Measurements from ENCODE around the gene SLC25A12.

SLC25A12 gene

GRCh38 chr2:171889333-171889732 is 4.7 kb downstream of the SLC25A12 start:
- no peak for DNase-seq (ENCODE audit: low read depth in 1 of 2, low spot score in 1 of 2)

GRCh38 chr2:171883275-171883893 is 10.7 kb downstream of the SLC25A12 start:
- no peak for DNase-seq (ENCODE audit: low read depth in 1 of 2, low spot score in 1 of 2)

GRCh38 chr2:171882089-171882769 is 11.8 kb downstream of the SLC25A12 start:
- DNase-seq (ENCODE audit: low read depth in 1 of 2, low spot score in 1 of 2) = no peak

DNA sequence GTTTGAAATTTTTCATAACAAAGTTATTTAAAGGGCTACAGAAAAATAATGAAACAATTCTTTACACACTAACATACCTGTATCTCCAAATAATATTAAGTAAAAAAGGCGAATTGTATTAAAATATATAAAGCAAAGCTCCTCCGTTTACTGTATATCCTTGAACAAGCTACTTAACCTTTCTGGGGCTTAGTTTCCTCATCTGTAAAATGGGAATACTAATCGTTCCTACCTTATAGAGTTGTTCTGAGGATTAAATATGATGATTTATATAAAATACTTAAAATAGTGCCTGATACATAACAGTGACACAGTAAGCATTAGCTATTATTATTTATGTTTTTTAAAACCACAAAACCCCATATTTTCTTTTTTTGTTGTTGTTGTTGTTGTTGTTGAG is 13.3 kb downstream of the SLC25A12 start:
- DNase-seq (ENCODE audit: low read depth in 1 of 2, low spot score in 1 of 2) = no peak

DNA sequence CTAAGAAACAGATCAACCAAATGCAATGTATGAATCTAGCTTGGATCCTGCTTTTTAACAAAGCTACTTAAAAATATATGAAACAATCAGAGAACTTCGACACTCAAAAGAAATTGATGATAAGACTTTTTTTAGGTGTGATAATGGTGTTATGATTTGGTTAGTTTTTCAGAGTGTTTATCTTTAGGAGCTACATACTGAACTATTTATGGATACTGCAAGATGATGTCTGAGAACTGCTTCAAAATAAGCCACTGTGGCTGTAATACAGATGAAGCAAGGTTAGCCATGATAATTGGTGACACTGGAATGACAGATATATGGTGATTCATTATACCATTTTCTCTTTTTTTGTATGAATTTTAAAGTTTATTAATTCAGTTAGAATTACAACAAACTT is 14.2 kb downstream of the SLC25A12 start:
- DNase-seq (ENCODE audit: low read depth in 1 of 2, low spot score in 1 of 2) = no peak

- DNase-seq (ENCODE audit: low read depth in 1 of 2, low spot score in 1 of 2) = no peak
These were observed 15.5 kb downstream of the SLC25A12 start for GRCh38 chr2:171878481-171878993.

DNA sequence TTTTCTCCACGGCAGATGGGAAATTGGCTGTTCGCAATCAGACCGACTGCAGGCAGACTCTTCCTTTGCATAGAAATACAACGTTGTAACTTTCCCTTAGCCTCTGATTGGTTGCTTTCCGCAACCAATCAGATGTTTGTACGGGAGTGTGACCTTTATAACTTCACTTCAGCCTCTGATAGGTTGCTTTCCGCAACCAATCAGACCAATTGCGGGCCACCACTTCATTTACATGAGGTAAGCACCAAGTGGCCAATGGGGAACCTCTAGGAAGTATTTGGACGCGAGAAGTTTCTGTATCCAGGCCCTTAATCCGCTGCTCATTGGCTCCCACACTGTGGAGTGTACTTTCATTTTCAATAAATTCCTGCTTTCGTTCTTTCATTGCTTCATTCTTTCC is 19.1 kb downstream of the SLC25A12 start:
- DNase-seq (ENCODE audit: low read depth in 1 of 2, low spot score in 1 of 2) = no peak

GRCh38 chr2:171874517-171874916 is 19.5 kb downstream of the SLC25A12 start:
- DNase-seq (ENCODE audit: low read depth in 1 of 2, low spot score in 1 of 2) = no peak

DNA sequence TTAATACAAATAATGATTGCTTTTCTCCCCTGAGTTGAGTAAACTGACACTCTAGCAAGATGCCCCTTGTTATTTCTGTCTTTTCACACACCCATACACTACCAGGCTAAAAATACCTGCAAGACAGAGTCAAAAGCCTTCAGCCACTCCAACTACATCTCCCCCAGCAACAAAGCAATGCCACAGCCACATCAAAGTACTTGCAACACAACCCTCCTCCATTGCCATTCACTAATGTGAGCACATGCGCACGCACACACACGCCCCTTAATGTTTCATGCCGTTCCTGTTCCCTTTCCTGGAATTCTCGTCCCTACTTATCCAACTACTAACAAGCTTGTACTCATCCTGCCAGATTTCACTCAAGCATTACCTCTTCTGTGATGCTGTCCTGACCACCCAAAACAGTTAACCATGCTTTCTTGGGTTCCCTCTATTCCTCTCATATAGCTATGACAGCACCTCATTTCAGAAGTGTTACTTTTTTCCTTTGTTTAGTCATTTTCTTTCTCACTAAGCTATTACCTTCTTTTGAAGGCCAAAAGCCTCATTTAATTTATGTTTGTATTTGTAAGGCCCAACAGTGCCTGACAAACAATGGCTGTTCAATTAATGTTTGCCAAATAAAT is 29.6 kb downstream of the SLC25A12 start:
- DNase-seq (ENCODE audit: low read depth in 1 of 2, low spot score in 1 of 2) = no peak

- no peak for DNase-seq (ENCODE audit: low read depth in 1 of 2, low spot score in 1 of 2)
These were observed 31.5 kb downstream of the SLC25A12 start for GRCh38 chr2:171862501-171862900.

DNA sequence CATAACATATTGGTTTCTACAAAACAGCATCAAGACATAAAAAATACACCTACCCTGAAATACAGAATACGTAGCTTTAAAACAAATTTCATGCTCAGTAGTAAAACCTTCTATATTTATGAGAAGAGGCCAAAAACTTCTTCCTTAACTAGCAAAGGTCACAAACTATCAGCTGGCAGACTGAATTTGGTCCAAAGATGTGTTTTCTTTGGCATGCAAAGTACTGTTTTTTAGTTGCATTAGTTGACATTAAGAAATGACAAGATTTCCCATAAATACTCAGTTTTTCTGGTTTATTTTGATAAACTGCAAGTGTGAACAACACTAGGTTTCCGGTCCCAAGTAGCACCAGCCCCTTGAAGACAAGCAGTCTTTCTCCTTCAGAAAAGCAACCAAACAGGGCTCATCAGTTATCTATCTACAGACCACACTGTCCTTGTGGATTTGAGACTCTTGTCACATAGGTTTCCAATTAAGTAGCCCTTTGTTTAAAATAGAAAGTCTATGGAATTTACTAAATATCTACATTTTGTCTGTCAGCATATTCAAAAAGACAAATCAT is 35.6 kb downstream of the SLC25A12 start:
- no peak for DNase-seq (ENCODE audit: low read depth in 1 of 2, low spot score in 1 of 2)

DNA sequence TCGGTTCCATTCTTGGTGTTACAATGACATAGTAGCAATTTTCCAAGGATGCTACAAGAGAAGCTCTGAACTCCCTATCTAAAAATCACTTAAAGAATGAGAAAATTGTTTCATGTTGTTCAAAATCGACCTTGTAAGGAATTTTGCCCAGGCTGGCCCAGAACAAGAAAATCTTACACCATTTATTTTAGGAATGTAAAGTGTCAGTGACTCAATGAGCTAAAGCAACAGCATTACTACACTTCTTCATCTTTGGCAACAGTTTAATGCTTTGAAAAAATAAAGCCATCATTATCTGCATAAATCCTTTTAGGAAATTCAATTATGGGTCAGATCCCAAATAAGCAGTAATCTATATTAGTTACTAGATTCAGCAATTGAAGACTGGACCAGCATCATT is 38.6 kb downstream of the SLC25A12 start:
- DNase-seq (ENCODE audit: low read depth in 1 of 2, low spot score in 1 of 2) = no peak

DNA sequence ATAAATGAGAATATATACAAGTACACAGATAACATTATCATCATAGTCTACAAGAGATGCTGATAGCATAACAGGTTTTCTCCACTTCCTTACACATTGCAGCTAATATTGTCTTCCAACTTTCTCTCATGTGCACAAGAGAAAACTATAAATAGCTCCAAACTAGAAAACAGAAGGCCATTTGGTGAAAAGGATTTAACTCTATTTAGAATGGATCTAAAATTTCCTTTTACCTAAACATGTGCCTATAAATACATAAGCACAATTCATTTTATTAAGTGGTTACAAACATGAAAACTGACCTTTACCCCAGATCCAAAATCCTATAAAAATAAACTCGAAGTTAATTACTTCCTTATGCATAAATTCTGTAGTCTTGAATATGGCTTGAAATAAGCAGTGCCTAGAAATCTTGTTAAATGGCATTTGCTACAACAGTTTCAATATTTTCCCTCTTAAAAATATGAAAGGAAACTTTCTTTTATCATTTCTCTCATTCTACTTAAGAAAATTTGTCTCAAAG is 41.6 kb downstream of the SLC25A12 start:
- no peak for DNase-seq (ENCODE audit: low read depth in 1 of 2, low spot score in 1 of 2)

GRCh38 chr2:171847627-171848026 is 46.4 kb downstream of the SLC25A12 start:
- DNase-seq (ENCODE audit: low read depth in 1 of 2, low spot score in 1 of 2) = no peak

DNA sequence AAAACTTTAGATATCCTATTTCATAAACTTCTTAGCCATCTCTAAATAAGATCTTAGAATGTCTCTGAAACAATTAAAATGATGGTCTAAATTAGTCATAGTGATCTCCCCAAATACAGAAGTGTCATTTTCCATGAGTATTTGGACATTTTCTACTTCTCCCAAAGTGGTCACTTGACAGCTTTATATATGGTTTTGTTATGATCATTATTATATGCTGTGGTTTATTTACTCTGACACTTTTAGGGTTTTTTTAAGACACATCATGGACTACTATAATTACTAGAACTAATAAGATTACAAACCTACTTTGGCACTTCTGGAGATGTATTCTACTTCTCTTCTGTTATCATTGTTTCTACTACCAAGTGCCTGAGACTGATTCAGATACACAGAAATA is 47.1 kb downstream of the SLC25A12 start:
- no peak for DNase-seq (ENCODE audit: low read depth in 1 of 2, low spot score in 1 of 2)

- DNase-seq (ENCODE audit: low read depth in 1 of 2, low spot score in 1 of 2) = no peak
These were observed 52.0 kb downstream of the SLC25A12 start for GRCh38 chr2:171841996-171842395.

DNA sequence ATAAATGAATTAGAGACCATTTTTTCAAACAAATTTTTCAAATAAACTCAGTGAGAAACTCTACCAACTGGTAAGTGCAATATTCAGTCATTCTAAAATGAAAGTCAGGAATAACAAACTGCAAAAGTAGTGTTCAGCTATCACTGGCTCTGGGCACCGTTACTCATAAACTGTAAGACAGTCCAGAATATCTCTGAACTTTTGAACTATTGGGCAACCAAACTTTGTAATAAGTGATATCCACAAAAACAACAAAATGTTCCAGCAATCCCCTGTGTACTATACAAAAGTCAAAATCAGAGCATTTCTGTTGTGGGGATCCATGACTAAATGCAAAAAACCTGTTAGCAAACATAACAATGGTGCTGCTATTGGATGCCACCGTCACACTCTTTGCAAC is 56.3 kb downstream of the SLC25A12 start:
- no peak for DNase-seq (ENCODE audit: low read depth in 1 of 2, low spot score in 1 of 2)

DNA sequence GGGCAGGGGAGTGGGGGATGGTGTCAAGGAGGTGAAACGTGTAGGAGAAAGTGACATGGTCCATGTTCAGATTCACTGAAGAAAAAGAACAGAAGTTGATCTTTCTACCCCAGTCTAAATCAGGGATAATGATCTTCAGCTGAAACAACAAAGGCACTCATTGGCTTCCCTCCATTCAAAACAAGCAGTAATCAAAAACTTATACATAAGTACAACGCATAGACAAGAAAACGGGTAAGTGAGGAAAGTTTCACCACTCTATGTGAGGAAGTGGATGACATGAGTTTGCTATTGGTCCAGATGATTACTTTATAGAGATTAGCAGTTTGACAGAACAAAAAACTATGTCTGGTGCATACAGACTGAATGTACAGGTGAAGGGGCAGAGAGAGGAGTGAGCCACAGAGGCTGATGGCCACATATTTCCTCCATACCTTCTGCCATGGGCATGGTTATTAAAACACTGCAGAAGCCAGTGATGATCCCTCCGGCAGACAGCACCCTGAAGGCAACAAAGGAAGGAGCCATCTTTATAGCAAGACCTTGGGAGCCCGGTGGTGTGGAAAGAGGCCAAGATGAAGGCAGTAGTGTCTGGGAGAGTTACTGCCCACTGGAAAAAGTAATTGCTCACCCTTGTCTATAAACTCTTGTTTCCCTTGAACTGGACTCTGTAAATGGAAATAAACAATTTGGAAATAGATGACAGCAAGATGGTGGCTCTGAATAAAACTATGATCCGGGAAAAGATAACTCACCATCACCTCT is 57.7 kb downstream of the SLC25A12 start:
- DNase-seq (ENCODE audit: low read depth in 1 of 2, low spot score in 1 of 2) = no peak

GRCh38 chr2:171835386-171835785 is 58.7 kb downstream of the SLC25A12 start:
- DNase-seq (ENCODE audit: low read depth in 1 of 2, low spot score in 1 of 2) = no peak

GRCh38 chr2:171834286-171834685 is 59.8 kb downstream of the SLC25A12 start:
- no peak for DNase-seq (ENCODE audit: low read depth in 1 of 2, low spot score in 1 of 2)

- no peak for DNase-seq (ENCODE audit: low read depth in 1 of 2, low spot score in 1 of 2)
These were observed 61.6 kb downstream of the SLC25A12 start for GRCh38 chr2:171832489-171832888.
